DND-41 (cell line): ENCODE results near the gene PTBP1.

Experiments used
- EZH2 ChIP-seq: IDR thresholded peaks from 3 replicates; pipeline ENCODE4 v1.6.1; 2012; ENCODE audit warnings: borderline replicate concordance, low read depth, mild to moderate bottlenecking, moderate library complexity, low read length, inconsistent platforms; ENCODE audit not compliant: severe bottlenecking
- TF ChIP-seq, protein P1 (sequence below): IDR thresholded peaks from 2 replicates; pipeline ENCODE4 v1.5.1; 2012; ENCODE audit warnings: borderline replicate concordance, low read length, moderate library complexity, mild to moderate bottlenecking; ENCODE audit not compliant: poor library complexity, severe bottlenecking; ENCODE audit errors: extremely low read depth

DNA sequence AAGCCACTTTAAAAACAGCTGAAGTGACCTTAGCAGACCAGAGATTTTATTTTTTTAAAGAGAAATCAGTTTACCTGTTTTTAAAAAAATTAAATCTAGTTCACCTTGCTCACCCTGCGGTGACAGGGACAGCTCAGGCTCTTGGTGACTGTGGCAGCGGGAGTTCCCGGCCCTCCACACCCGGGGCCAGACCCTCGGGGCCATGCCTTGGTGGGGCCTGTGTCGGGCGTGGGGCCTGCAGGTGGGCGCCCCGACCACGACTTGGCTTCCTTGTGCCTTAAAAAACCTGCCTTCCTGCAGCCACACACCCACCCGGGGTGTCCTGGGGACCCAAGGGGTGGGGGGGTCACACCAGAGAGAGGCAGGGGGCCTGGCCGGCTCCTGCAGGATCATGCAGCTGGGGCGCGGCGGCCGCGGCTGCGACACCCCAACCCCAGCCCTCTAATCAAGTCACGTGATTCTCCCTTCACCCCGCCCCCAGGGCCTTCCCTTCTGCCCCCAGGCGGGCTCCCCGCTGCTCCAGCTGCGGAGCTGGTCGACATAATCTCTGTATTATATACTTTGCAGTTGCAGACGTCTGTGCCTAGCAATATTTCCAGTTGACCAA is 13.7 kb downstream of the PTBP1 start:
- TF ChIP-seq, protein P1, sequence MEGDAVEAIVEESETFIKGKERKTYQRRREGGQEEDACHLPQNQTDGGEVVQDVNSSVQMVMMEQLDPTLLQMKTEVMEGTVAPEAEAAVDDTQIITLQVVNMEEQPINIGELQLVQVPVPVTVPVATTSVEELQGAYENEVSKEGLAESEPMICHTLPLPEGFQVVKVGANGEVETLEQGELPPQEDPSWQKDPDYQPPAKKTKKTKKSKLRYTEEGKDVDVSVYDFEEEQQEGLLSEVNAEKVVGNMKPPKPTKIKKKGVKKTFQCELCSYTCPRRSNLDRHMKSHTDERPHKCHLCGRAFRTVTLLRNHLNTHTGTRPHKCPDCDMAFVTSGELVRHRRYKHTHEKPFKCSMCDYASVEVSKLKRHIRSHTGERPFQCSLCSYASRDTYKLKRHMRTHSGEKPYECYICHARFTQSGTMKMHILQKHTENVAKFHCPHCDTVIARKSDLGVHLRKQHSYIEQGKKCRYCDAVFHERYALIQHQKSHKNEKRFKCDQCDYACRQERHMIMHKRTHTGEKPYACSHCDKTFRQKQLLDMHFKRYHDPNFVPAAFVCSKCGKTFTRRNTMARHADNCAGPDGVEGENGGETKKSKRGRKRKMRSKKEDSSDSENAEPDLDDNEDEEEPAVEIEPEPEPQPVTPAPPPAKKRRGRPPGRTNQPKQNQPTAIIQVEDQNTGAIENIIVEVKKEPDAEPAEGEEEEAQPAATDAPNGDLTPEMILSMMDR, result no peak
- no peak for TF ChIP-seq EZH2
